Muscle of leg (tissue), 11 donors: ENCODE results near the gene KRTAP5-6. TPM values are rescaled to one million over a fixed set of nuclear protein-coding genes. Genes with fewer than 3 reads are reported as not detected.

Experiments
- DNase-seq: peaks from one replicate; pipeline ENCODE4 v3.0.0; 2013
- H3K27ac ChIP-seq: one replicate; pipeline ENCODE4 v1.5.1; 2013; ENCODE audit warnings: mild to moderate bottlenecking, low read length, control low read depth
- H3K27me3 ChIP-seq: one replicate; pipeline ENCODE4 v1.6.1; 2013; ENCODE audit warnings: low read length; ENCODE audit not compliant: control insufficient read depth, insufficient read depth
- H3K36me3 ChIP-seq: one replicate; pipeline ENCODE4 v1.6.1; 2013; ENCODE audit warnings: low read length; ENCODE audit not compliant: control insufficient read depth, insufficient read depth
- H3K4me1 ChIP-seq: one replicate; pipeline ENCODE4 v1.6.1; 2013; ENCODE audit warnings: low read length; ENCODE audit not compliant: control insufficient read depth, insufficient read depth
- H3K4me3 ChIP-seq: one replicate; pipeline ENCODE4 v1.5.1; 2013; ENCODE audit warnings: low read length, control low read depth
- H3K9me3 ChIP-seq: replicated peaks from 2 replicates; pipeline ENCODE4 v1.6.1; 2013; ENCODE audit warnings: low read depth, low read length; ENCODE audit not compliant: control insufficient read depth
- WGBS: methylation state at CpG from one replicate; pipeline ENCODE4 v1.1.5; 2013; ENCODE audit warnings: missing lambda C conversion rate; ENCODE audit not compliant: insufficient coverage; 5-methylcytosine and 5-hydroxymethylcytosine counted together
- polyA plus RNA-seq, 8 donors: library from polyadenylated mRNA; unstranded; fragments of 120-200 nt; gene quantifications; one replicate each; pipeline versions ENCODE4 v1.2.1 to v1.2.3, GENCODE V29; 2013; ENCODE audit warnings: inconsistent platforms in 1 of 8, low replicate concordance in 1 of 8; ENCODE audit not compliant: insufficient read length in 8 of 8, insufficient read depth in 1 of 8
- total RNA-seq: library from RNA; stranded (reverse); fragments of 120-200 nt; gene quantifications from one replicate; pipeline ENCODE4 v1.2.4, GENCODE V29; 2013

Gene KRTAP5-6
- total and polyA plus RNA-seq, 9 donors: 0.28 to 1.1 (median 0.61) TPM; not detected in 6

DNA sequence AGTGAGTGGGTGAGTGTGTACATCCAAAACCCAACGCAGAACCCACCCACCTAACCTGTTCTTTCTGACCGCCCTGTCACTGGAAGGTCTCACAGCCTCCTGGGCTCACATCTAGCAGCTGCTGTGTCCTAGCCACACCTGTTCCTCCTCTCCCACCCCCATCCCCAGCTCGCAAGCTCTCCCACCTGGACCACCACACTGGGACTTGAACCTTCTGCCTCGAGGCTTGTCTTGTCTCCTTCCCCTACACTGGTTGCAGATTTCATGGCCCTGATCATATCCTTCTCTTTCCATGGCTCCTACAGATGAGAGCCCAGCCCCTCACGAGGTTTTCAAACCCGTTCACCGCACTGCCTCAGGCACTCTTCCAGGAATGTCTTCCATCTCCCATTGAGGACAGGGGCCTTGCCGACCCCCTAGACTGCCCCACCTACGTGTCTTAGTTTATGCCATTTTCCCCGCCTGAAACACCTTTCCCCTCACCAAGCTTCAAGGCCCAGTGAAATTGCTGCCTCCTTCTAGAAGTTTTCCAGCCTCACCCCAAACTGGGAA is 46.7 kb downstream of the KRTAP5-6 start:
- Histone ChIP-seq H3K4me1 (peaks cover 26% of the 10 kb centered on the region), H3K36me3 (no peaks in the 10 kb centered on the region), H3K27me3 (peaks cover 51% of the 10 kb centered on the region), H3K9me3 (no peaks in the 10 kb centered on the region), H3K27ac (no peak overlapping the region), H3K4me3 (no peak overlapping the region)
- WGBS: 85% methylated on average over 9 of the region's 10 CpGs
- no peak for DNase-seq

- peaks cover 54% of the 10 kb centered on the region for H3K27me3 ChIP-seq
- WGBS: 51% methylated on average over 19 of the region's 23 CpGs
- no peak overlapping the region for H3K4me3 ChIP-seq
- no peak overlapping the region for H3K27ac ChIP-seq
- no peak for DNase-seq
- no peaks in the 10 kb centered on the region for H3K36me3 ChIP-seq
- H3K9me3 ChIP-seq: no peaks in the 10 kb centered on the region
- peaks cover 27% of the 10 kb centered on the region for H3K4me1 ChIP-seq
Observed at GRCh38 chr11:1744137-1744886, 47.3 kb downstream of the KRTAP5-6 start.

DNA sequence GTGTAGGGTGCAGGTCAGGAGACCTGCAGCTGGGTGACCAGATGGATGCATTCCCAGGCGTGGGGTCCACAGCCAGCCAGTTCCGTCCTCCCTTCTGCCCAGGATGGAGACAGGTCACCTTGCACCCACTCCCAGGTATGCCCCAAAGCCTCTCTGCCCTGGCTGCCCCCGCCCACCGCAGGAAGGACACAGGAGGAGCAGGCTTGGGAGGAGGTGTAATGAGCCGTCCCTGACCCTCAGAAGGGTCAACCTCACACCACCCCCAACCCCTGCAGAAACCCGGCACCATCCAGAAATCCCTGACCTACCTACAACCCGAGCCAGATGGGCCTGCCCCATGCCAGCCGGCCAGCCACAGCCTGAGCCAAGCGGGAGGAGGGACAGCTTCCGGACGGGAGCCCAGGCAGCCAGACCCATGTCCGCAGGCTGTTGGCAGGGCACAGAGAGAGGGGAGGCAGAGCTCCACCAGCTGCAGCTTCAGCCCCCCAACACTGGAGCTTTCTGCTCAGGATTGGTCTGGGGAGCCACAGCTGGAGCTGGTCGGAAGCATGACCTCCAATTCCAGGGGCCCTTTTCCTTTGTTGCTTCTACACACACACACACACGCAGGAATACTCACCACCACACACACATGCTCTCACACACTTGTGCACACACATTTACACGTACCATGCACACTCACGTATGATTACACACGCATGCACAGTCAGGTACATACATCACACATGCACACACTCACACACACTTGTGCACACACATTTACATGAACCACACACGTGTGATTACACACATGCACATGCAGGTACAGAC is 48.1 kb downstream of the KRTAP5-6 start:
- Histone ChIP-seq H3K4me3 (no peak overlapping the region), H3K27ac (no peak overlapping the region), H3K27me3 (peaks cover 57% of the 10 kb centered on the region), H3K36me3 (no peaks in the 10 kb centered on the region), H3K9me3 (no peaks in the 10 kb centered on the region), H3K4me1 (peaks cover 32% of the 10 kb centered on the region)
- WGBS: 70% methylated on average over 12 of the region's 18 CpGs
- DNase-seq: peak; percentile 45

DNA sequence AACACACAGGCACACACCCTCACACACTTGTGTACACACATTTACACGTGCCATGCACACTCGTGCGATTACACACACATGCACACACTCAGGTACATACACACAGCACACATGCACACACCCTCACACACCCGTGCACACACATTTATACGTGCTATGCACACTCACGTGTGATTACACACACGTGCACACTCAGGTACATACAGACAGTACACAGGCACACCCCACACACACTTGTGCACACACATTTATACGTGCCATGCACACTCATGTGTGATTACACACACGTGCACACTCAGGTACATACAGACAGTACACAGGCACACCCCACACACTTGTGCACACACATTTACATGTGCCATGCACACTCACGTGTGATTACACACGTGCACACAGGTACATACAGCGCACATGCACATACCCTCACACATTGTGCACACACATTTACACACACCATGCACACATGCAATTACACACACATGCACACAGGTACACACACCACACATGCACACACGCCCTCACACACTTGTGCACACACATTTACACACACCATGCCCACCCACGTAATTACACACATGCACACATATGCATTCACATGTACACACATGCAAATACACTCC is 48.8 kb downstream of the KRTAP5-6 start:
- no peak for DNase-seq
- Histone ChIP-seq H3K27me3 (peaks cover 59% of the 10 kb centered on the region), H3K4me1 (peaks cover 34% of the 10 kb centered on the region), H3K4me3 (no peak overlapping the region), H3K36me3 (no peaks in the 10 kb centered on the region), H3K9me3 (no peaks in the 10 kb centered on the region), H3K27ac (no peak overlapping the region)
- WGBS: 94% methylated on average over 14 of the region's 14 CpGs

DNA sequence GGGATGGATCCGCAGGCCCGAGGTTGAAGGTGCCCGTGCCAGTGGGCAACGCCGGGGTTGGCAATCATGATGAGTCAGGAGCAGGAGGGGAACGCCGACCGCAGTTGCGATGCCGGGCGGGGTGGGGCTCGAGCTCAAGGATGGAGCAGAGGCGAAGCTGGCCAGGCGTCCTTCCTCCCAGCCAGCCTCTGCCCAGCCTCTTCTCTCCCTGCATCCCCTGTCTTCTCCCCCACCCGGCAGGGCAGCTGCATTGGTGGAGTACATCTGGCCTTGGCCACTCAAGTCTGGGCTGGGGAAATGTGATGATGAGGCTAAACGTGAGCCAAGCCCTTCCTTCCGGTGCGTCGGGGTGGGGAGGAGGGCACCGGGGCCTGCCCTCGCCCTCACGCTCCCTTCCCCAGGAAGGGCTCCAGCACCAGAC is 49.5 kb downstream of the KRTAP5-6 start:
- Histone ChIP-seq H3K4me1 (peaks cover 41% of the 10 kb centered on the region), H3K27ac (no peak overlapping the region), H3K4me3 (no peak overlapping the region), H3K36me3 (no peaks in the 10 kb centered on the region), H3K27me3 (peaks cover 59% of the 10 kb centered on the region), H3K9me3 (no peaks in the 10 kb centered on the region)
- 91% methylated on average over 12 of the region's 22 CpGs for WGBS
- DNase-seq: peak; percentile 51

DNA sequence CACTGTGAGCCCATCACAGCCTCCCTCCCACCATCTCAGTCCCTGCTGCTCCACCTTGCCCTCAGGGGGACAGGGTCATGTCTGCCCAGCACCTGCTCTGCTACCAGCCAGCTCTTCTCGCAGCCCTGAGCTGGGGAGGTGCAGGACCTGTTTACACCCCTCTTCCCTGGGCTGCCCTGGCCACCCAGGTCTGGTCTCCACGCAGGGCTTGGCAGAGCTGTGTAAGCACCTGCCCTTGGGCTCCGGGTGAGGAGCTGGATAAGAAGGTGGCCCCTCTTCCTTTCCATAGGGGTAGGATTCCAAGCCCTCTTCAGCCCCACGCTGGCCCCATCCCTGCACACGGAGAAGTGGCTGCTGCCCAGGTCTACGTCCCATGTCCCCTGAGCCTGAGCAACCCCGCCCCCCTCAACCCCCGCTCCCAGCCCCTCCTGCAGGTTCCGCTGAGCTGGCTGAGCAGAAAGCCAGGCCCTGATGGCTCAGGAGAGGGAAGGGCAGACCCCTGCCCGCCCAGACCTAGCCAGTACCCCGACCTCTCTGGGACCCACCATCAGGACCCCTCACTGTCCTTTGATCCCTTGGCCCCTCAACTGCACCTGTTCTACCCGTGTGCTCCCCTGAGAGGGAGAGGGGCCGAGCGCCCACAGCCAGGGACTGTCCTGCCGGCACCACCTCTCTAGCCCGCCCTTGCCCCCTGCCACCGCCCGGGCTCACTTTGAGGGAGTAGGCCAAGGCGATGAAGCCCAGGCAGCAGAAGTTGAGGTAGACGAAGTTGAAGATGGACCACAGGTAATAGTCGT is 50.2 kb downstream of the KRTAP5-6 start:
- no peaks in the 10 kb centered on the region for H3K9me3 ChIP-seq

More for the DNA sequence above, 50.2 kb downstream of the KRTAP5-6 start:
- 73% methylated on average over 12 of the region's 21 CpGs for WGBS
- H3K4me1 ChIP-seq: peaks cover 47% of the 10 kb centered on the region
- no peak overlapping the region for H3K27ac ChIP-seq
- H3K27me3 ChIP-seq: peaks cover 54% of the 10 kb centered on the region
- no peak for DNase-seq
- no peaks in the 10 kb centered on the region for H3K36me3 ChIP-seq
- no peak overlapping the region for H3K4me3 ChIP-seq

Other genes starting within 250 kb of the KRTAP5-6 start
- gene MOB2, start 210.4 kb upstream of the KRTAP5-6 start, total RNA-seq: 23.6 TPM
- 10 to 100 TPM; 21.4 to 28.2 (median 25.3) TPM for gene MOB2, start 210.4 kb upstream of the KRTAP5-6 start, polyA plus RNA-seq
- 1.5 TPM for gene DUSP8, start 124.9 kb upstream of the KRTAP5-6 start, total RNA-seq
- 10 to 100 TPM in 7 of 8 donors, 1 to 10 TPM in 1; 7.7 to 21.2 (median 16.4) TPM for gene DUSP8, start 124.9 kb upstream of the KRTAP5-6 start, polyA plus RNA-seq
- not detected for gene KRTAP5-1, start 111.9 kb upstream of the KRTAP5-6 start, total RNA-seq
- under 1 TPM; 0.26 to 0.97 (median 0.54) TPM for gene KRTAP5-1, start 111.9 kb upstream of the KRTAP5-6 start, polyA plus RNA-seq
- gene KRTAP5-2, start 98.9 kb upstream of the KRTAP5-6 start, total RNA-seq: not detected
- not detected for gene KRTAP5-2, start 98.9 kb upstream of the KRTAP5-6 start, polyA plus RNA-seq
- not detected for gene KRTAP5-3, start 88.7 kb upstream of the KRTAP5-6 start, total RNA-seq
- gene KRTAP5-3, start 88.7 kb upstream of the KRTAP5-6 start, polyA plus RNA-seq: not detected
- gene KRTAP5-4, start 75.1 kb upstream of the KRTAP5-6 start, total RNA-seq: not detected
- gene KRTAP5-4, start 75.1 kb upstream of the KRTAP5-6 start, polyA plus RNA-seq: not detected
- not detected for gene KRTAP5-5, start 67.4 kb upstream of the KRTAP5-6 start, total RNA-seq
- gene KRTAP5-5, start 67.4 kb upstream of the KRTAP5-6 start, polyA plus RNA-seq: under 1 TPM in 2 of 8 donors, not detected in 6; 0.24 to 0.31 TPM
- gene IFITM10, start 53.4 kb downstream of the KRTAP5-6 start, total RNA-seq: 0.27 TPM
- under 1 TPM in 7 of 8 donors, not detected in 1; 0.08 to 0.23 (median 0.15) TPM for gene IFITM10, start 53.4 kb downstream of the KRTAP5-6 start, polyA plus RNA-seq
- gene CTSD, start 66.7 kb downstream of the KRTAP5-6 start, total RNA-seq: 56.9 TPM
- gene CTSD, start 66.7 kb downstream of the KRTAP5-6 start, polyA plus RNA-seq: 100 to 1,000 TPM in 4 of 8 donors, 10 to 100 TPM in 4; 84.0 to 120 (median 95.9) TPM
- 0.27 TPM for gene SYT8, start 137.8 kb downstream of the KRTAP5-6 start, total RNA-seq
- 1 to 10 TPM in 3 of 8 donors, under 1 TPM in 5; 0.31 to 1.7 (median 0.76) TPM for gene SYT8, start 137.8 kb downstream of the KRTAP5-6 start, polyA plus RNA-seq
- gene TNNI2, start 141.8 kb downstream of the KRTAP5-6 start, total RNA-seq: 3,726 TPM
- 1,000 to 10,000 TPM; 1,548 to 4,090 (median 3,128) TPM for gene TNNI2, start 141.8 kb downstream of the KRTAP5-6 start, polyA plus RNA-seq
- 43.4 TPM for gene LSP1, start 155.9 kb downstream of the KRTAP5-6 start, total RNA-seq
- 10 to 100 TPM; 18.2 to 61.1 (median 36.9) TPM for gene LSP1, start 155.9 kb downstream of the KRTAP5-6 start, polyA plus RNA-seq
- 2.0 TPM for gene PRR33, start 194.7 kb downstream of the KRTAP5-6 start, total RNA-seq
- 1 to 10 TPM in 7 of 8 donors, under 1 TPM in 1; 0.90 to 7.0 (median 3.7) TPM for gene PRR33, start 194.7 kb downstream of the KRTAP5-6 start, polyA plus RNA-seq
- 4,749 TPM for gene TNNT3, start 222.5 kb downstream of the KRTAP5-6 start, total RNA-seq
- gene TNNT3, start 222.5 kb downstream of the KRTAP5-6 start, polyA plus RNA-seq: 1,000 to 10,000 TPM; 2,869 to 9,783 (median 6,434) TPM